ENCODE data around the gene NCOA3. TPM values are rescaled to one million over a fixed set of nuclear protein-coding genes. Genes with fewer than 3 reads are reported as not detected.

NCOA3 gene
- polyA plus RNA-seq, 3 donors = 13.5 to 21.8 (median 21.3) TPM

DNA sequence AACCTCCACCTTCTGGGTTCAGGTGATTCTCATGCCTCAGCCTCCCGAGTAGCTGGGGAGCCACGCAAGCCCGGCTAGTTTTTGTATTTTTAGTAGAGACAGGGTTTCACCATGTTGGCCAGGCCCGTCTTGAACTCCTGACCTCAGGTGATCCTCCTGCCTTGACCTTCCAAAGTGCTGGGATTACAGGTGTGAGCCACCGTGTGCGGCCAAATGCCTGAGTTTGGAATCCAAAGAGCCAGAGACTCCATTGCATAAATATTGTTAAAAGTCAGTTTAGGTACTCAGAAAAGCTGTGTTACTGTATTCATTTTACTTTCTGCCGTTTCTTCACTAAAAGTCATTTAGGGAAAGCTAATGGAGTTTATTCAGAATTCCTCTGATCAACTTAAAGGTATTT is 146.3 kb downstream of the NCOA3 start:
- H3K27ac Mint-ChIP-seq = no peak overlapping the region

DNA sequence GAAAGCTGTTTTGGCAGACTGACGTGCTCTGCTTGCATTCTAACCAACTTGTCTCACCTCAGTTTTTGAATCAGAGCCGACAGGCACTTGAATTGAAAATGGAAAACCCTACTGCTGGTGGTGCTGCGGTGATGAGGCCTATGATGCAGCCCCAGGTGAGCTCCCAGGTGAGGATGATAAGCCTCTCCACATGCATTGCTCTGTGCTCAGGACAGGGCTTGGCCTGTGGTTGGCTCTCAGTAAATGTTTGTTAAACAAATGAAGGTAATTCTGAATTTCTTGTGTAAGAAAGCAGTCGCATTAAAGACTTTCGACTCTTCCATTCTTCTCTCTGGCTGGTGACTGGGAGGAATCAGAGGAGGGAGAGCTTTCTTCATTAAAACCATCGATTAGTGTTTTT is 147.3 kb downstream of the NCOA3 start:
- Histone ChIP-seq H3K9me3 (replicated peaks in 1 of 2; ENCODE audit: control insufficient read depth in 1 of 2, insufficient read depth in 1 of 2, low read length in 2 of 2) (no peaks in the 10 kb centered on the region), H2AFZ (ENCODE audit: insufficient read depth, low read depth, low read length, poor library complexity, severe bottlenecking) (no peak overlapping the region), H3K27ac (ENCODE audit: low read depth in 1 of 2, low read length in 2 of 2) (no peak overlapping the region), H3K79me2 (ENCODE audit: insufficient read depth, low read length) (no peaks in the 10 kb centered on the region), H3K4me2 (replicated peaks; ENCODE audit: extremely low read depth, low read length, poor library complexity, severe bottlenecking) (no peak overlapping the region), H3K36me3 (replicated peaks in 1 of 2; ENCODE audit: control insufficient read depth in 1 of 2, insufficient read depth in 2 of 2, low read length in 2 of 2) (peaks cover 69 to 98% of the 10 kb centered on the region in 2 donors), H4K20me1 (ENCODE audit: insufficient read depth, low read length) (peaks cover 96% of the 10 kb centered on the region), H3K4me1 (ENCODE audit: control insufficient read depth in 1 of 2, insufficient read depth in 2 of 2, low read length in 2 of 2) (no peaks in the 10 kb centered on the region), H3K27me3 (ENCODE audit: control insufficient read depth in 2 of 2, insufficient read depth in 2 of 2, low read length in 2 of 2) (no peaks in the 10 kb centered on the region), H3K9ac (ENCODE audit: insufficient read depth, low read length, poor library complexity, severe bottlenecking) (no peak overlapping the region), H3K4me3 (replicated peaks in 1 of 3; ENCODE audit: low read depth in 2 of 3, low read length in 3 of 3) (no peak overlapping the region)
- H3K27ac Mint-ChIP-seq = peak overlapping the region in 1 of 7 donors; percentile 21
- no peaks in the 10 kb centered on the region for H3K27me3 Mint-ChIP-seq (ENCODE audit: low read depth in 3 of 3)
- TF ChIP-seq, protein P1, sequence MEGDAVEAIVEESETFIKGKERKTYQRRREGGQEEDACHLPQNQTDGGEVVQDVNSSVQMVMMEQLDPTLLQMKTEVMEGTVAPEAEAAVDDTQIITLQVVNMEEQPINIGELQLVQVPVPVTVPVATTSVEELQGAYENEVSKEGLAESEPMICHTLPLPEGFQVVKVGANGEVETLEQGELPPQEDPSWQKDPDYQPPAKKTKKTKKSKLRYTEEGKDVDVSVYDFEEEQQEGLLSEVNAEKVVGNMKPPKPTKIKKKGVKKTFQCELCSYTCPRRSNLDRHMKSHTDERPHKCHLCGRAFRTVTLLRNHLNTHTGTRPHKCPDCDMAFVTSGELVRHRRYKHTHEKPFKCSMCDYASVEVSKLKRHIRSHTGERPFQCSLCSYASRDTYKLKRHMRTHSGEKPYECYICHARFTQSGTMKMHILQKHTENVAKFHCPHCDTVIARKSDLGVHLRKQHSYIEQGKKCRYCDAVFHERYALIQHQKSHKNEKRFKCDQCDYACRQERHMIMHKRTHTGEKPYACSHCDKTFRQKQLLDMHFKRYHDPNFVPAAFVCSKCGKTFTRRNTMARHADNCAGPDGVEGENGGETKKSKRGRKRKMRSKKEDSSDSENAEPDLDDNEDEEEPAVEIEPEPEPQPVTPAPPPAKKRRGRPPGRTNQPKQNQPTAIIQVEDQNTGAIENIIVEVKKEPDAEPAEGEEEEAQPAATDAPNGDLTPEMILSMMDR (IDR thresholded peaks at IDR 0.05) = no peak
- peaks cover 77 to 92% of the 10 kb centered on the region in 2 donors for H3K36me3 Mint-ChIP-seq
- H3K4me3 Mint-ChIP-seq = no peak overlapping the region
- no peaks in the 10 kb centered on the region for H3K4me1 Mint-ChIP-seq
- DNase-seq = no peak
- peaks cover 0 to 2% (median 0%) of the 10 kb centered on the region in 7 donors for H3K9me3 Mint-ChIP-seq
- intact Hi-C loops (cut with micrococcal nuclease) = no loop called here
- WGBS (ENCODE audit: insufficient coverage) = 100% methylated on average over 4 of the region's 6 CpGs

More for the DNA sequence above, 146.3 kb downstream of the NCOA3 start:
- Mint-ChIP-seq H3K36me3 (peaks cover 76 to 93% of the 10 kb centered on the region in 2 donors), H3K9me3 (peaks cover 0 to 2% (median 0%) of the 10 kb centered on the region in 7 donors), H3K4me3 (no peak overlapping the region), H3K27me3 (ENCODE audit: low read depth in 3 of 3) (no peaks in the 10 kb centered on the region), H3K4me1 (no peaks in the 10 kb centered on the region)
- no peaks in the 10 kb centered on the region for H3K9me3 ChIP-seq (replicated peaks in 1 of 2; ENCODE audit: control insufficient read depth in 1 of 2, insufficient read depth in 1 of 2, low read length in 2 of 2)
- H3K27me3 ChIP-seq (ENCODE audit: control insufficient read depth in 2 of 2, insufficient read depth in 2 of 2, low read length in 2 of 2) = no peaks in the 10 kb centered on the region
- no peak overlapping the region for H2AFZ ChIP-seq (ENCODE audit: insufficient read depth, low read depth, low read length, poor library complexity, severe bottlenecking)
- TF ChIP-seq, protein P1 (IDR thresholded peaks at IDR 0.05) = no peak
- no peaks in the 10 kb centered on the region for H3K4me1 ChIP-seq (ENCODE audit: control insufficient read depth in 1 of 2, insufficient read depth in 2 of 2, low read length in 2 of 2)
- no peak overlapping the region for H3K27ac ChIP-seq (ENCODE audit: low read depth in 1 of 2, low read length in 2 of 2)
- 94% methylated on average over 5 of the region's 7 CpGs for WGBS (ENCODE audit: insufficient coverage)
- DNase-seq = no peak
- intact Hi-C loops (cut with micrococcal nuclease) = no loop called here
- no peak overlapping the region for H3K4me2 ChIP-seq (replicated peaks; ENCODE audit: extremely low read depth, low read length, poor library complexity, severe bottlenecking)
- H4K20me1 ChIP-seq (ENCODE audit: insufficient read depth, low read length) = peaks cover 96% of the 10 kb centered on the region
- H3K36me3 ChIP-seq (replicated peaks in 1 of 2; ENCODE audit: control insufficient read depth in 1 of 2, insufficient read depth in 2 of 2, low read length in 2 of 2) = peaks cover 68 to 98% of the 10 kb centered on the region in 2 donors
- no peak overlapping the region for H3K9ac ChIP-seq (ENCODE audit: insufficient read depth, low read length, poor library complexity, severe bottlenecking)
- H3K4me3 ChIP-seq (replicated peaks in 1 of 3; ENCODE audit: low read depth in 2 of 3, low read length in 3 of 3) = no peak overlapping the region
- H3K79me2 ChIP-seq (ENCODE audit: insufficient read depth, low read length) = no peaks in the 10 kb centered on the region

Measured in CD14-positive monocyte (primary cell).